HEK293 (cell line): ENCODE results near the gene CPNE5.

Source experiments
- CTCF ChIA-PET: fragments of 350-600 bp; formaldehyde crosslinking; extraction: SDS; loops from one replicate; lab custom pipeline; 2021; ENCODE audit warnings: antibody characterized with exemption; lab: Yijun Ruan, JAX
- POLR2A ChIA-PET: fragments of 300-600 bp; formaldehyde crosslinking; extraction: SDS; loops from one replicate; lab custom pipeline; 2020; ENCODE audit warnings: antibody characterized with exemption, inconsistent platforms; lab: Yijun Ruan, JAX
- H3K27ac ChIP-seq: fragments of 200-500 bp; sonication (Bioruptor generic); 2 replicates; pipeline ENCODE4 v1.5.1; 2014; ENCODE audit warnings: low read depth, low read length, control low read depth, inconsistent platforms; ENCODE audit errors: extremely low read depth
- H3K36me3 ChIP-seq, 2 experiments: fragments of 200-500 bp in 1 of 2; sonication (Bioruptor generic) in 1 of 2; 1 replicate in 1 of 2; 2 replicates in 1 of 2; pipeline ENCODE4 v1.5.1; 2014 to 2017; ENCODE audit warnings: inconsistent platforms in 2 of 2, low read length in 2 of 2; ENCODE audit not compliant: control insufficient read depth in 2 of 2, insufficient read depth in 1 of 2
- H3K4me1 ChIP-seq: fragments of 200-500 bp; sonication (Bioruptor generic); 2 replicates; pipeline ENCODE4 v1.5.1; 2014; ENCODE audit warnings: mild to moderate bottlenecking, low read length, inconsistent platforms; ENCODE audit not compliant: control insufficient read depth, insufficient read depth
- H3K4me3 ChIP-seq: 2 replicates; pipeline ENCODE4 v1.5.1; 2011; ENCODE audit warnings: low read depth, mild to moderate bottlenecking, control low read depth, low read length, moderate library complexity
- H3K9me3 ChIP-seq: fragments of 200-500 bp; sonication (Bioruptor generic); 2 replicates; pipeline ENCODE4 v1.5.1; 2014; ENCODE audit warnings: low read depth, low read length, inconsistent platforms; ENCODE audit not compliant: control insufficient read depth, insufficient read depth
- EGR2 ChIP-seq: fragments of 450-650 bp; formaldehyde crosslinking; IDR thresholded peaks from 2 replicates; pipeline ENCODE4 v1.5.1; 2016; ENCODE audit warnings: low read depth, missing biosample characterization, missing genetic modification characterization
- HOXA7 ChIP-seq: sonication (generic); formaldehyde crosslinking; IDR thresholded peaks from 2 replicates; pipeline ENCODE4 v1.8.1; 2022; ENCODE audit warnings: missing genetic modification reagents, borderline replicate concordance
- KLF1 ChIP-seq: fragments of 450-650 bp; formaldehyde crosslinking; IDR thresholded peaks from 2 replicates; pipeline ENCODE4 v1.5.1; 2016; ENCODE audit warnings: missing biosample characterization, missing genetic modification characterization
- PRDM4 ChIP-seq: fragments of 450-650 bp; formaldehyde crosslinking; IDR thresholded peaks from 2 replicates; pipeline ENCODE4 v1.5.1; 2017; ENCODE audit warnings: missing biosample characterization, missing genetic modification characterization
- SP7 ChIP-seq: fragments of 450-650 bp; formaldehyde crosslinking; IDR thresholded peaks from 2 replicates; pipeline ENCODE4 v1.5.1; 2016; ENCODE audit warnings: missing biosample characterization, missing genetic modification characterization
- TRIM28 ChIP-seq: IDR thresholded peaks from 2 replicates; pipeline ENCODE4 v1.6.1; 2011; ENCODE audit warnings: low read length, control low read depth, borderline replicate concordance
- WT1 ChIP-seq: fragments of 450-650 bp; formaldehyde crosslinking; IDR thresholded peaks from 2 replicates; pipeline ENCODE4 v1.5.1; 2016; ENCODE audit warnings: missing biosample characterization, missing genetic modification characterization
- ZBTB17 ChIP-seq: fragments of 450-650 bp; formaldehyde crosslinking; IDR thresholded peaks from 2 replicates; pipeline ENCODE4 v1.5.1; 2016; ENCODE audit warnings: missing biosample characterization, missing genetic modification characterization
- ZBTB8A ChIP-seq: fragments of 450-650 bp; formaldehyde crosslinking; IDR thresholded peaks from 2 replicates; pipeline ENCODE4 v1.5.1; 2016; ENCODE audit warnings: missing biosample characterization, missing genetic modification characterization
- ZFHX2 ChIP-seq: fragments of 450-650 bp; formaldehyde crosslinking; conservative IDR thresholded peaks from 2 replicates; pipeline ENCODE4 v1.5.1; 2016; ENCODE audit warnings: missing biosample characterization, missing genetic modification characterization
- ZIC2 ChIP-seq: fragments of 450-650 bp; formaldehyde crosslinking; IDR thresholded peaks from 2 replicates; pipeline ENCODE4 v1.5.1; 2016; ENCODE audit warnings: missing biosample characterization, missing genetic modification characterization
- ZNF133 ChIP-seq: fragments of 450-650 bp; formaldehyde crosslinking; IDR thresholded peaks from 2 replicates; pipeline ENCODE4 v1.5.1; 2016; ENCODE audit warnings: missing biosample characterization, missing genetic modification characterization
- ZNF214 ChIP-seq: fragments of 450-650 bp; formaldehyde crosslinking; IDR thresholded peaks from 2 replicates; pipeline ENCODE4 v1.5.1; 2017; ENCODE audit warnings: missing biosample characterization, mild to moderate bottlenecking, missing genetic modification characterization, borderline replicate concordance
- ZNF221 ChIP-seq: fragments of 450-650 bp; formaldehyde crosslinking; IDR thresholded peaks from 2 replicates; pipeline ENCODE4 v1.5.1; 2017; ENCODE audit warnings: missing biosample characterization, missing genetic modification characterization, borderline replicate concordance
- ZNF292 ChIP-seq: fragments of 450-650 bp; formaldehyde crosslinking; IDR thresholded peaks from 2 replicates; pipeline ENCODE4 v1.5.1; 2016; ENCODE audit warnings: low read depth, missing biosample characterization, missing genetic modification characterization, borderline replicate concordance
- ZNF324 ChIP-seq: fragments of 450-650 bp; formaldehyde crosslinking; IDR thresholded peaks from 2 replicates; pipeline ENCODE4 v1.5.1; 2016; ENCODE audit warnings: missing biosample characterization, missing genetic modification characterization
- ZNF488 ChIP-seq: fragments of 450-650 bp; formaldehyde crosslinking; IDR thresholded peaks from 2 replicates; pipeline ENCODE4 v1.5.1; 2016; ENCODE audit warnings: missing biosample characterization, missing genetic modification characterization
- ZNF521 ChIP-seq: fragments of 450-650 bp; formaldehyde crosslinking; IDR thresholded peaks from 2 replicates; pipeline ENCODE4 v1.5.1; 2017; ENCODE audit warnings: missing biosample characterization, mild to moderate bottlenecking, missing genetic modification characterization
- ZNF558 ChIP-seq: fragments of 450-650 bp; formaldehyde crosslinking; IDR thresholded peaks from 2 replicates; pipeline ENCODE4 v1.5.1; 2016; ENCODE audit warnings: missing biosample characterization, missing genetic modification characterization
- ZNF571 ChIP-seq: fragments of 450-650 bp; formaldehyde crosslinking; IDR thresholded peaks from 2 replicates; pipeline ENCODE4 v1.5.0; 2017; ENCODE audit warnings: missing biosample characterization, missing genetic modification characterization
- ZNF654 ChIP-seq: fragments of 450-650 bp; formaldehyde crosslinking; IDR thresholded peaks from 2 replicates; pipeline ENCODE4 v1.5.1; 2016; ENCODE audit warnings: low read depth, missing biosample characterization, missing genetic modification characterization
- ZNF670 ChIP-seq: fragments of 450-650 bp; formaldehyde crosslinking; IDR thresholded peaks from 2 replicates; pipeline ENCODE4 v1.5.1; 2016; ENCODE audit warnings: missing biosample characterization, missing genetic modification characterization, low read depth
- ZNF701 ChIP-seq: fragments of 450-650 bp; formaldehyde crosslinking; IDR thresholded peaks from 2 replicates; pipeline ENCODE4 v1.5.1; 2016; ENCODE audit warnings: missing biosample characterization, missing genetic modification characterization
- ZNF785 ChIP-seq: fragments of 450-650 bp; formaldehyde crosslinking; IDR thresholded peaks from 2 replicates; pipeline ENCODE4 v1.5.1; 2016; ENCODE audit warnings: missing biosample characterization, missing genetic modification characterization
- TF ChIP-seq, protein P1 (sequence below): fragments of 450-650 bp; formaldehyde crosslinking; IDR thresholded peaks from 2 replicates; pipeline ENCODE4 v1.5.1; 2016; ENCODE audit warnings: missing biosample characterization, missing genetic modification characterization
- TF ChIP-seq, protein P2 (sequence below): fragments of 450-650 bp; IDR thresholded peaks from 2 replicates; pipeline ENCODE4 v1.5.1; 2018; ENCODE audit warnings: missing biosample characterization, mild to moderate bottlenecking, missing genetic modification characterization

Gene CPNE5

GRCh38 chr6:36848658-36849441, 9.6 kb upstream of the CPNE5 start:
- Histone ChIP-seq H3K27ac (no peak overlapping the region), H3K9me3 (no peaks in the 10 kb centered on the region), H3K4me3 (peak overlapping the region; percentile 7; the same call in 1 of the 2 replicates), H3K4me1 (no peaks in the 10 kb centered on the region; the same call in 1 of the 2 replicates), H3K36me3 (peaks cover 0 to 22% of the 10 kb centered on the region in 2 experiments; a peak in 2 of 3 replicates)
- POLR2A ChIA-PET = interaction anchor here (0.6 to 3.1 kb wide), 5 partner anchors 8 to 137 kb away, joined by 3 to 14 read pairs (median 3); partner anchors contain the start of genes MTCH1 and PPIL1
- TF ChIP-seq ZFHX2 (tag by site-specific recombination) = peak; percentile 92
- TF ChIP-seq ZNF521 (tag by site-specific recombination) = no peak
- TF ChIP-seq EGR2 (tag by site-specific recombination) = peak; percentile 88
- TF ChIP-seq, protein P1, sequence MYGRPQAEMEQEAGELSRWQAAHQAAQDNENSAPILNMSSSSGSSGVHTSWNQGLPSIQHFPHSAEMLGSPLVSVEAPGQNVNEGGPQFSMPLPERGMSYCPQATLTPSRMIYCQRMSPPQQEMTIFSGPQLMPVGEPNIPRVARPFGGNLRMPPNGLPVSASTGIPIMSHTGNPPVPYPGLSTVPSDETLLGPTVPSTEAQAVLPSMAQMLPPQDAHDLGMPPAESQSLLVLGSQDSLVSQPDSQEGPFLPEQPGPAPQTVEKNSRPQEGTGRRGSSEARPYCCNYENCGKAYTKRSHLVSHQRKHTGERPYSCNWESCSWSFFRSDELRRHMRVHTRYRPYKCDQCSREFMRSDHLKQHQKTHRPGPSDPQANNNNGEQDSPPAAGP = peak; percentile 67; the same call in 1 of the 2 replicates
- no peak for TF ChIP-seq ZIC2
- TF ChIP-seq KLF1 = peak; percentile 91
- peak; percentile 60; the same call in 1 of the 2 replicates for TF ChIP-seq TRIM28
- TF ChIP-seq SP7 (tag by site-specific recombination) = peak; percentile 39; the same call in 1 of the 2 replicates
- CTCF ChIA-PET = interaction anchor here (0.6 to 11.0 kb wide), 26 partner anchors 8 to 698 kb away, joined by 3 to 298 read pairs (median 6); partner anchors contain the start of genes C6orf89 and PPIL1

- no peaks in the 10 kb centered on the region; the same call in 1 of the 2 replicates for H3K4me1 ChIP-seq
- H3K27ac ChIP-seq = no peak overlapping the region
- H3K36me3 ChIP-seq = peaks cover 0 to 14% of the 10 kb centered on the region in 2 experiments; a peak in 1 of 3 replicates
- H3K4me3 ChIP-seq = no peak overlapping the region
- TF ChIP-seq ZNF214 (tag by site-specific recombination) = no peak
- no peak for TF ChIP-seq HOXA7 (CRISPR knock-in tag)
- TF ChIP-seq ZNF324 (tag by site-specific recombination) = no peak
- TF ChIP-seq WT1 (tag by site-specific recombination) = no peak
- TF ChIP-seq ZNF221 (tag by site-specific recombination) = no peak
- no peak for TF ChIP-seq ZNF133 (tag by site-specific recombination)
- TF ChIP-seq ZNF292 (tag by site-specific recombination) = no peak
- no peak for TF ChIP-seq ZNF654 (tag by site-specific recombination)
- TF ChIP-seq, protein P2, sequence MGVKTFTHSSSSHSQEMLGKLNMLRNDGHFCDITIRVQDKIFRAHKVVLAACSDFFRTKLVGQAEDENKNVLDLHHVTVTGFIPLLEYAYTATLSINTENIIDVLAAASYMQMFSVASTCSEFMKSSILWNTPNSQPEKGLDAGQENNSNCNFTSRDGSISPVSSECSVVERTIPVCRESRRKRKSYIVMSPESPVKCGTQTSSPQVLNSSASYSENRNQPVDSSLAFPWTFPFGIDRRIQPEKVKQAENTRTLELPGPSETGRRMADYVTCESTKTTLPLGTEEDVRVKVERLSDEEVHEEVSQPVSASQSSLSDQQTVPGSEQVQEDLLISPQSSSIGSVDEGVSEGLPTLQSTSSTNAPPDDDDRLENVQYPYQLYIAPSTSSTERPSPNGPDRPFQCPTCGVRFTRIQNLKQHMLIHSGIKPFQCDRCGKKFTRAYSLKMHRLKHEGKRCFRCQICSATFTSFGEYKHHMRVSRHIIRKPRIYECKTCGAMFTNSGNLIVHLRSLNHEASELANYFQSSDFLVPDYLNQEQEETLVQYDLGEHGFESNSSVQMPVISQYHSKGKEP (tag by site-specific recombination) = no peak
- TF ChIP-seq SP7 (tag by site-specific recombination) = no peak
- no peak for TF ChIP-seq ZNF701 (tag by site-specific recombination)
- TF ChIP-seq ZNF785 (tag by site-specific recombination) = no peak
- no peak for TF ChIP-seq PRDM4
- no peak for TF ChIP-seq ZNF558 (tag by site-specific recombination)
- TF ChIP-seq ZBTB8A = no peak
- no peak for TF ChIP-seq ZNF670 (tag by site-specific recombination)
- TF ChIP-seq ZBTB17 (tag by site-specific recombination) = no peak
- no peak for TF ChIP-seq ZNF571 (tag by site-specific recombination)
- no peak for TF ChIP-seq ZNF488
- CTCF ChIA-PET = interaction anchor here (1.0 to 11.0 kb wide), 11 partner anchors 9 to 362 kb away, joined by 3 to 298 read pairs (median 10); partner anchors contain the start of genes C6orf89 and PPIL1
- no peaks in the 10 kb centered on the region for H3K9me3 ChIP-seq
- POLR2A ChIA-PET = interaction anchor here (3.1 kb wide), 1 partner anchor 26 kb away, joined by 14 read pairs; the partner anchor contains the start of gene PPIL1
These were observed 8.7 kb upstream of the CPNE5 start for GRCh38 chr6:36847991-36848390.
